ENCODE measurements around the gene TXNDC16.

TXNDC16 gene

DNA sequence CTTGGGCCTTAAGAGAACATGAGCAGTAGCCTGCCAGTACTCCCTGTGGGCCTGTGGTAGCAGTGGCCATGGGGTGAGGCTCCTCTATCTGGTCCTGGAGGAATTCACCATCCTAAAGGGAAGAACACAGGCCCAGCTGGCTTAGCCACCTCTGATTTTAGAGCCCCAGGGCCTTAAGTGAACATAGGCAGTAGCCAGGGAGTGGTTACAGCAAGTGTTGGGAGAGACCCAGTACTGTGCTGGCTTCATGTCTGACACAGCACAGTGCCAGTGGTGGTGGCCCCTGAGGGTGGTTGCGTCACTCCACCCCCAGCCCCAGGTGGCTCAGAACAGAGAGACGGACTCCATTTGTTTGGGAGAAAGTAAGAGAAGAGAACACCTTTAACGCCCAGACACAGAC lies 105.1 kb downstream of the TXNDC16 start:
- TF ChIP-seq CTCF (IDR thresholded peaks at IDR 0.05; ENCODE audit: insufficient read depth, low read length, missing control alignments): no peak
- ChIA-PET POLR2A (no interaction called here), CTCF (interaction anchor here (2.1 kb wide), 1 partner anchor 9 kb away, joined by 6 read pairs; no protein-coding TSS in a partner anchor)
- DNase-seq (ENCODE audit: low read depth, low spot score): no peak
- H3K4me3 ChIP-seq (ENCODE audit: low read depth, low read length): no peak overlapping the region

GRCh38 chr14:52446355-52446754 lies 106.0 kb downstream of the TXNDC16 start:
- CTCF ChIA-PET: interaction anchor here (2.1 kb wide), 1 partner anchor 10 kb away, joined by 6 read pairs; no protein-coding TSS in a partner anchor

DNA sequence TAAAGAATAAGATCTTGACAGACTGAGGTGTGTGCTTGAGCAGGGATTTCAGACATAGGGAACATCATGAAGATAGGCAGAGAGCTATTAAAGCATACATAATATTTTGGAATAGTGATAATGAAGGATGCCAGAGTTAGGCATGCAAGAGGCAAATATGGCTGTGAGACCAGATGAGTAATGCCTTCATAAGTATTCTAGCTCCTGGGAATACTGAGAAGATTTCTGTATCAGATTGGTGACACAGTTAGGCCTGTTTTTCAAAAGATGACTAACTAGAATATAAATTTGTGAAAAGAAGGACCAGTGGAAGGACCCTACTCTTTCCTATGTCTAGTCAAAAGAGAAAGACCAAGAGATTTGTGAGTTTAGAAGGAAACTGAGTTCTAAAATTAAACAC lies 108.8 kb downstream of the TXNDC16 start:
- ChIA-PET POLR2A (no interaction called here), CTCF (interaction anchor here (1.5 kb wide), 1 partner anchor 145 kb away, joined by 4 read pairs; no protein-coding TSS in a partner anchor)
- DNase-seq (ENCODE audit: low read depth, low spot score): no peak
- TF ChIP-seq CTCF (IDR thresholded peaks at IDR 0.05; ENCODE audit: insufficient read depth, low read length, missing control alignments): no peak
- no peak overlapping the region for H3K4me3 ChIP-seq (ENCODE audit: low read depth, low read length)

More at GRCh38 chr14:52446355-52446754, 106.0 kb downstream of the TXNDC16 start:
- POLR2A ChIA-PET: no interaction called here
- no peak overlapping the region for H3K4me3 ChIP-seq (ENCODE audit: low read depth, low read length)
- no peak for DNase-seq (ENCODE audit: low read depth, low spot score)
- no peak for TF ChIP-seq CTCF (IDR thresholded peaks at IDR 0.05; ENCODE audit: insufficient read depth, low read length, missing control alignments)

GRCh38 chr14:52442602-52443001 lies 109.7 kb downstream of the TXNDC16 start:
- DNase-seq (ENCODE audit: low read depth, low spot score): no peak
- CTCF ChIA-PET: interaction anchor here (1.1 to 1.5 kb wide), 2 partner anchors 10 to 144 kb away, joined by 3 to 4 read pairs; no protein-coding TSS in a partner anchor
- POLR2A ChIA-PET: no interaction called here
- TF ChIP-seq CTCF (IDR thresholded peaks at IDR 0.05; ENCODE audit: insufficient read depth, low read length, missing control alignments): no peak
- H3K4me3 ChIP-seq (ENCODE audit: low read depth, low read length): no peak overlapping the region

- TF ChIP-seq CTCF (IDR thresholded peaks at IDR 0.05; ENCODE audit: insufficient read depth, low read length, missing control alignments): no peak
- POLR2A ChIA-PET: no interaction called here
- no peak for DNase-seq (ENCODE audit: low read depth, low spot score)
- CTCF ChIA-PET: interaction anchor here (1.1 kb wide), 1 partner anchor 10 kb away, joined by 3 read pairs; no protein-coding TSS in a partner anchor
- no peak overlapping the region for H3K4me3 ChIP-seq (ENCODE audit: low read depth, low read length)
These were observed 110.1 kb downstream of the TXNDC16 start for GRCh38 chr14:52442166-52442565.

- no peak overlapping the region for H3K4me3 ChIP-seq (ENCODE audit: low read depth, low read length)
- no peak for TF ChIP-seq CTCF (IDR thresholded peaks at IDR 0.05; ENCODE audit: insufficient read depth, low read length, missing control alignments)
- CTCF ChIA-PET: no interaction called here
- POLR2A ChIA-PET: no interaction called here
- DNase-seq (ENCODE audit: low read depth, low spot score): no peak
These were observed 112.8 kb downstream of the TXNDC16 start for GRCh38 chr14:52439476-52439875.
